HL-60/S4 treated with phorbol 12-myristate 13-acetate at 8.2 ng/mL for 4 days and 3 days (cell line): ENCODE results near the gene SLC17A4.

Experiments used
- in situ Hi-C: fragments of 300-500 bp; cut with MboI; formaldehyde crosslinking; loops from 2 replicates; pipeline ENCODE4 v1.15.0; 2022; ENCODE audit warnings: low sequenced_read_pairs

The SLC17A4 gene

GRCh38 chr6:25749837-25750236, 4.7 kb upstream of the SLC17A4 start:
- in situ Hi-C loops = no loop called here

DNA sequence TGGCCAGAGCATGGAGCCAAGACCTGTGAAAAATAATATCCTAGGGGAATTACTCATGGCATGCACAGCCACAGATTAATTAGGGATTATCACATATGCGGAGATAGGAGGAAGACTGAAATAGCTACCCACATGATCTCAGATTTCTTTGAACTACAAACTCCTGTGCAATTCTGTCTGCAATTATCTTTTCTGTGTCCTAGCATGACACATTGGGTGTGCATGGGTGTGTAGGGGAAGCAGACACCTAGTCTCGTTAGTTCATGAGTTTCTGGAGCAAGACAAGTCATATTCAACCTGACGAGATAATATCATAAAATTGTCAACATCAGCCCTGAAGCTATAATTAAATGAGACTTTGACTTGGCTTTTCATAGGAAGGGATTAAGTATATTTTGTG, 3.6 kb upstream of the SLC17A4 start:
- in situ Hi-C loops = no loop called here

DNA sequence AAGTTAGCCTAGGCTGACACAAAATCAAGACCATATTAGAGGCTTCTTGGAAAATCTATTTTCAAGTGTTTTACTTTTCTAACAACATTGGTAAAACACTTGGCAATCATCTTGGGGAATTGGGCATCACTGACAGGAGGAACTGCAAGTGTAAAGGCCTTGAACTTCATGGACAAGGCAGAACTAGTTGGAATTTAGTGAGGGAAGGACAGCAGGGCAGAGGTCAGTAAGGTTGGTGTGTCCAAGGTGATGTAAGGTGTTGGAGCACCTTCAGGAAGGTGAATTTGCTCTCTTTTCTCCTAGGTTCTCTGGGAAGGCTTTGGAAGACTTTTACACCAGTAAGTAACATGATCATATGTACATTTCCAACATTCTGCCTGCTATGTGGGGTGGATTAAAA, 1.5 kb upstream of the SLC17A4 start:
- in situ Hi-C loops = no loop called here

GRCh38 chr6:25755483-25755882, 941 bp downstream of the SLC17A4 start:
- in situ Hi-C loops = no loop called here

DNA sequence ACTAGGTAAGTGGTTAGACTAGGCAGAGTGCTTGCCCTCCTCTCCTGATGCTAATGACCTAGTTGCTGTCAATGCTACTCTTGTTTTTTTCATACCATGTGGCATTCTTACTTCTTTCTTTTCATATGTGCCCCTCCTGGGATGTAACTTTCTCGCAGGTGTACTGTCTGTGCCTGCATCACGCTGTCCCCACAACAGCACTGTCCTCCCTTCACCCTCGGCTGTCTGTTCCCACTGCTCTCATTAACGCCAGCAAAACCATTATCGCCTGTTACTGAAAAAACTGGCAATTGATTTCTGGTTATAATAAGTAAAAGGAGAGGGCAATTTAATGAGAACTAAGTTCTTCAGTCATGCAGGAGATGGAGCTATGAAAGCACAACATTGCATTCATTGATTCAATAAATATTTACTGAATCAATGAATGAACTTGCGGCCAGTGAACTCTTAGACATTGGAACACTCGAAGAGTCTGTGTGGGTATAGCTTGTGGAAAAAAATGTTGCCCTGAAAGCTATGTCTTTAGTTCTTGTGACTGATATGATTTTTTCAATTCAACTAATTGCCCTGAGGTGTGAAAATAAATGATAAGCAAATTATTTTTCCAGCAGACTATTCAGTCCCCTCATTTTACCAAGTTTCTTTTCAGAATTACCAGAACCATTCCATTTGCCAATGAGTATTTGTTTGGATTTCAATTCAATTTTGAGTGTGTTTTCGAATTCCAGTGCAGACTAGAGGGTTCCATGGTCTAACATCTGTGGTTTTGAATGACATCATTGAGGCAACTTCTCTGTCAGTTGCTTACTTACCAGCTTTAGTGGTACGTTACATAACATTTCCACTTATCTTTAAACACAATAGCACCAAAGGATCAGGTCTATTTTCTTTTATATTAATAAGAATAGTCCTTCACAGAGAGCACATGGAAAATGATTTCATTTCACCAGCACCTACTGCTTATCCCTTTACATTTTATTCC, 2.1 kb downstream of the SLC17A4 start:
- in situ Hi-C loops = no loop called here

GRCh38 chr6:25757936-25758642, 3.5 kb downstream of the SLC17A4 start:
- in situ Hi-C loops = no loop called here

- in situ Hi-C loops = no loop called here
Measured at GRCh38 chr6:25764611-25765010, 10.1 kb downstream of the SLC17A4 start.

DNA sequence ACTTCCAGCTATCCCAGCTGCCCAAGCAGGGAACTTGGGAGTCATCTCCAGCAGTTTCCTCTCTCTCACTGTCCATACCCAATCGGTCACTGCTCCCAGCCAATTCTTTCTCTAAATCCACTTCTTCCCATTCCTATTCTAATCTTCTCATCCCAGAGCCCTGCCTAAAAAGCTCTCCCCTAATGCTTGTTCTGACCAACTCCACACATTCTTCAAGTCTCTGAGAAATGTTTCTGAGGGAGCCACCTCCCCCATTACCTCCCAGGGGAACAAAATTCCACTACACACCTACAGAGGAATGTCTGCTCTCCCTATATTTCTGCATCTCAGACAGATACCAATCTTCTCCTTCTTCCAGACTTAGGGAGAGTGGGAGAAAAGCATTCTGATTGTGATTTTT, 14.0 kb downstream of the SLC17A4 start:
- in situ Hi-C loops = no loop called here

GRCh38 chr6:25769983-25770382, 15.4 kb downstream of the SLC17A4 start:
- in situ Hi-C loops = no loop called here

DNA sequence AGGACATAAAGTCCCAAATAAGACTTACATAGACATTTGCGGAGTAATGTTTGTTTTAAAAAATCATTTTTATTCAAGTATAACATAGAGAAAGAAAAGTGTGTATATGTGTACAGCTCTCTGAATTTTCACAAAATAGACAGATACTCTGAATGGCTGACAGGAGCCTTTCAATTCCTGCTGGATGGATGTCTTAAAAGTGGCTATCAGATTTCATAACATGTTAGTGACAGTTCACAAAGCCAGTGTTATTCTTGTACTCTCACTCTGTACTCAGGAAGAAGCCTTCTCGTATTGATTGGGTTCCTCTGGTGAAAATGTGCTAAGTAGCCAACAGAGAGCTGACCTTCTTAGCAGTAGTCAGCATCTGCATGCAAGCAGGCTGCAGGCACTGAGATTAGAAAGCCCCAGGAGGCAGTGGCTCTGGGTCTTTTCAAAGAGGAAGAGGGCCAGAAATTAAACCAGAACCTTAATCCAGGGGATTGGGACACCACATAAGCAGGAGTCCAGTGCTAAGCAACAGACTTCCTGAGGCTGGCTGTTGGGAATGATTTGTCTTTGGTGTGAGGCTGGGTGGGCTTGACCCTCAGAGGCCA, 19.7 kb downstream of the SLC17A4 start:
- in situ Hi-C loops = no loop called here

DNA sequence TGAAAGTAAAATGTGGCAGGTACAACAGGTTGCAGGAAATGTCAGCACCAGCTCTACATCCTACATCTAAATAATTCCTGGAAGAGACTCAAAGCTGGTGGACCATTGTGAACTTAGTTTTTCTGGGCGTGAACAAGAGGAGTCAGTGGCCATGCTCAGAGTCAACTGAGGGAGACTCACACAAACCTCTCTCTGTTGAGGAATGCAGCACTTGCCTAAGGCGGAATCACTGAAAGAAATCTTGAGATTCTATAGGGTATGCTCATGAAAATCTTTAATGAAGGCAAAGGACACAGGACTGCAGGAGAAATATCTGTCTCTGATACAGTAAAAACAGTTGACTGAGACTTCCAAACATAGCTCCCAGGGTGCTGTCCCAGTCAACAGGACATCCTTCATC, 22.5 kb downstream of the SLC17A4 start:
- in situ Hi-C loops = no loop called here

GRCh38 chr6:25777856-25778649, 23.5 kb downstream of the SLC17A4 start:
- in situ Hi-C loops = no loop called here

DNA sequence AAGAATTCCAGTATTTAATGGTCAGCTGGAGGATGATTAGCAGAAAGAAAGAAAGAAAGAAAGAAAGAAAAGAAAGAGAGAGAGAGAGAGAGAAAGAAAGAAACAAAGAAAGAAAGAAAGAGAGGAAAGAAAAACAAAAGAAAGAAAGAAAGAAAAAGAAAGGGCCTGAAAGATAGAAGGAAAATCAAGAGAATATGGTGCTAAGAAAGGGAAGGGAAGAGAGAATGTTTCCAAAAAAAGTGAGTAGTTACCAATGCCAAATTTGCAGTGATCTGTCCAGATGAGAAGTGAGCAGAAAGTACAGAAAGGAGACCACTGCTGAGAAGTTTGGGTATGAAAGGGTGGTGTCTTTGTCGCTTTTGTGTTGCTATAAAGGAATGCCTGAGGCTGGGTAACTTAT, 26.6 kb downstream of the SLC17A4 start:
- in situ Hi-C loops = no loop called here

DNA sequence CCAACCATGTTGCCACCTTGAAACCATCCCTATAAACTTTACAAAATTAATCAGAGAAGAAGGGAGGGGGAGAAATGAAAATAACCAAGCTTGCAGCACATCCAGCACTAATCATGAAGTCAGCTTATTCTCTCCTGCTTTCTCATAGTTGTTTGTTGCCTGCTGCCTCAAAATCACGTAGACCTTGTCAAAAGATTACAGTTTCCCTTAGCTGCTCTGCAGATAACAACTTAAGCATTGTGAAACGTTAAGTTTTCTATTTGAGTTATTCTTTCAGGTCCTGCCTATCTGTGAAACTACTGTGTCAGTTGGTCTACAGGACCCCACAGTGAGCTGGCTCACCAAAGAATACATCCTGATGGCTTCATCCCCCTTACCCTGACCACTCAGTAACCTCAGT, 32.9 kb downstream of the SLC17A4 start:
- in situ Hi-C loops = no loop called here

DNA sequence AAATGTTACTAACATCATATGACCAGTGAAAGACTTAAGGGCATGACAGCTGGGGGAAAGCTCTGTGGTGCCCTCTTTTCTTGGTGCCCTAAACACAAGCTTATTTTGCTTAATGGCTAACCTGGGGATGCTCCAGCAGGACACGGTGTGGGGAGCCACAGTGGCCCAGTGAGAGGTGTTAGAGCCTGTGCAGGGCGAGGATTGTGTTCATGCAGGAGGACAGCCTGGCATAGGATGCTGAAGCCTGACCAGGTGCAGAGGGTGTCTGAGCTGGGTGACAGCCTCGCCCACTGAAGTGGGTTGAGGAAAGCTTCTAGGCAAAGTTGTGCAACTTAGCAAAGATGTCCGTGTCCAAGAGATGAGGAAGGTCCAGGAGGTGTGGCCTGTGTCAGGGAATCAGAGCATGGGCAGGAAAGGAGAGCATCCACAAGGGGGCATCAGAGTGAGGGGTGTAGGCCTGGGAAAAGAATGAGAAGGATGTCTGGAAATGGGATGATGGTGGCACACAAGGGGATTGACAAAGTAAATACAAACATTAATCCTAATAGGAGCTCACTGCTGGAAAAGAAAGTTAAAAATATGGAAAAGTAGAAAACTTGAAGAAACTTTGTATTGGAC, 33.9 kb downstream of the SLC17A4 start:
- in situ Hi-C loops = no loop called here

- in situ Hi-C loops = no loop called here
Measured at GRCh38 chr6:25789475-25789874, 34.9 kb downstream of the SLC17A4 start.

DNA sequence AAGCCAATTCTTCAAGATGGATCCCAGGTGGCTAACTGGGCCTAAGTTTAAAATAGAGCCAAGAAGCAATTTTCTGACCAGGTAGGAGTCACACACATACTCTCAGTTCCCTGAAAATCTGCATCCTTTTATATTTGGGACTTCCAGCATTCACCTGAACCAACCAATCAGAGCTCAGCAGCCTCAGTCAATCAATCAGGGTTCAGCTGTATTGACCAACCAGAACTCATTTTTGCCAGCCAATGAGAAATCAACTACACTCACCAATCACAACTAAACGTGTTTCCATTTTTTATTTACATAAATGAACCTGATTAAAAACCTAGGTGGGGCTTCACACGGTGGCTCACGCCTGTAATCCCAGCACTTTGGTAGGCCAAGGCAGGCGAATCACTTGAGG, 37.5 kb downstream of the SLC17A4 start:
- in situ Hi-C loops = no loop called here

DNA sequence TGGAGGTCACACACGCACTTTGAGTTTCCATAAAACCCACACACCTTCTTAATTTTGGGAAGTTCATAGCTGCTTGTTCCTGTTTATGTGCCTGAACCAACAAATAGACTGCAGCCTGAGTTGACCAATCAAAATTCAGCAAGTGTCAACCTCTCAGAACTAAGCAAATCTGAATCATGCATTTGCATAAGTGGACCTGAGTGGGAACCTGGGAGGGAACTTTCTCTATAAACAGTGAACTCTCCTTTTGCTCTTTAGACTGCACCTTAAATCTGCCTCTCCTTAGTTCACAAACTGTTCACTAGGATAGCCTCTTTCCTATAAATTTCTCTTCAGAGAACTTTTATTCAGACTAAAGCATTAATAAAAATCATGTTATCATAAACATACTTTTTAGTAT, 39.4 kb downstream of the SLC17A4 start:
- in situ Hi-C loops = no loop called here

DNA sequence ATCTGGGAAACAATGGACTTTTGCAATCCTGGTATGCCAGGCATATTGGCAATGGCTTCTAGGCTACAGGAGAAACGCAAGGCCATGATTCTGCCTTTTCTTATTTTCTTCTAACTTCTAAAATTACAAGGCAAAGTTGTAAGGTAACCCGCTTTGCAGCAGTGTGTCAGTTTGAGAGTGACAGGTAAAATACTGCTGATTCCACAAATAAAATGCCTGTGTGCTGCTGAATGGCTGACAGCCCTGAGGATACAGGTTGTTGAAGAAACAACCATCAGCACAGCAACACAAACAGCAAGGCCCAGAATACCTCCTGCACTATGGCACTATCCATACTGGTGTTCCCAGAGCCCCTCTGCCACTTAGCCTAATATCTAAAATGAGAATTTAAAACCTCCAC, 40.2 kb downstream of the SLC17A4 start:
- in situ Hi-C loops = no loop called here

DNA sequence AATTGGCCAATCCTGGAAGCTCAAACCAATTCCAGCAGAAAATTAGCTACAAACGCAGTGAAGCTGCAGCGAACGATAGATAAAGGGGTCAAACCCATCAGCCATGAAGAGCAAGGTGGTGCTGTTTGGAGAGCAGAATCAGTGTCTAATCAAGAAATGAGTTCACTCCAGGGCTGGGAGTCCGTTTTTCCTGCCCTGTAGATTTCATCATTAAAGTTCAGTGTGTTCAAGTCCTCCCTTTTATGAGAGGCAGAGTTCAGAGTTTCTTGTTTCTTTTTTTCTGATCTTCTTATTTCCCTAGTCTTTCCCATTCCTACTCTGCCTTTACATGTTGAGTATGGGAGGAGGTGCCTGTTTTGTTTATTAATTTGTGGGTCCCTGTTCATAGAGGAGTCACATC, 46.9 kb downstream of the SLC17A4 start:
- in situ Hi-C loops = no loop called here

- in situ Hi-C loops = no loop called here
Measured at GRCh38 chr6:25804804-25805203, 50.3 kb downstream of the SLC17A4 start.
